GM12864 (cell line): ENCODE measurements around the gene PTP4A1.
"Not testable (repeated sequence)": the region's sequence is repeated elsewhere in the genome, so short reads cannot be mapped to it uniquely, and the experiment has no call there.

Source experiments
- DNase-seq: peaks from one replicate; pipeline ENCODE4 v3.0.0-alpha.2; 2011; ENCODE audit warnings: low read depth
- H3K4me3 ChIP-seq: 2 replicates; pipeline ENCODE4 v1.5.1; 2011; ENCODE audit warnings: mild to moderate bottlenecking, low read depth, low read length, control low read depth
- TF ChIP-seq, protein P1 (sequence below): IDR thresholded peaks from 2 replicates; pipeline ENCODE4 v1.5.1; 2011; ENCODE audit warnings: low read depth, mild to moderate bottlenecking, moderate library complexity, low read length, control low read depth, inconsistent platforms; ENCODE audit errors: missing control alignments

The PTP4A1 gene

DNA sequence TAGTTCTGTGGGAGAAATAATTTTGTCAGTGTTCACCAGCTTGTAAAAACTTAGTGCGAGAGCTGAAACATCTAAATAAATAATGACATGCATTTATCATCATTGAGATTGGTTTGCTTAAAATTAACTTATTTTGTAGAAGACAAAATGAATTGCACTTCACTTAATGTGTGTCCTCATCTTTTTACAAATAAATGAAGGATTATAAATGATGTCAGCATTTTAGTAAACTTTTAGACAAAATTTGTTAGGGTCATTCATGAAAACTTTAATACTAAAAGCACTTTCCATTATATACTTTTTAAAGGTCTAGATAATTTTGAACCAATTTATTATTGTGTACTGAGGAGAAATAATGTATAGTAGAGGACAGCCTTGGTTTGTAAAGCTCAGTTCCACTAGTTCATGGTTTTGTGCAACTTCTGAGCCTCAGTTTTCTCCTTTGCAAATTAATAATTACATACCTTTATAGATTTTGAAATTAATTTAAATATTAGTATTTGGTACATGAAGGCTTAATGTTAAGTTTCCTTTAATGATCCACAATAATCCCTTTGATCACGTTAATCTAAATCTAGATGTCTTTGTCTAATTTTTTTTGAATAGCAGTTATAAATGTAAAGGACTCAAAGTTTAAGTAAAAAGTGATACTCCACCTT is 9.2 kb downstream of the PTP4A1 start:
- TF ChIP-seq, protein P1, sequence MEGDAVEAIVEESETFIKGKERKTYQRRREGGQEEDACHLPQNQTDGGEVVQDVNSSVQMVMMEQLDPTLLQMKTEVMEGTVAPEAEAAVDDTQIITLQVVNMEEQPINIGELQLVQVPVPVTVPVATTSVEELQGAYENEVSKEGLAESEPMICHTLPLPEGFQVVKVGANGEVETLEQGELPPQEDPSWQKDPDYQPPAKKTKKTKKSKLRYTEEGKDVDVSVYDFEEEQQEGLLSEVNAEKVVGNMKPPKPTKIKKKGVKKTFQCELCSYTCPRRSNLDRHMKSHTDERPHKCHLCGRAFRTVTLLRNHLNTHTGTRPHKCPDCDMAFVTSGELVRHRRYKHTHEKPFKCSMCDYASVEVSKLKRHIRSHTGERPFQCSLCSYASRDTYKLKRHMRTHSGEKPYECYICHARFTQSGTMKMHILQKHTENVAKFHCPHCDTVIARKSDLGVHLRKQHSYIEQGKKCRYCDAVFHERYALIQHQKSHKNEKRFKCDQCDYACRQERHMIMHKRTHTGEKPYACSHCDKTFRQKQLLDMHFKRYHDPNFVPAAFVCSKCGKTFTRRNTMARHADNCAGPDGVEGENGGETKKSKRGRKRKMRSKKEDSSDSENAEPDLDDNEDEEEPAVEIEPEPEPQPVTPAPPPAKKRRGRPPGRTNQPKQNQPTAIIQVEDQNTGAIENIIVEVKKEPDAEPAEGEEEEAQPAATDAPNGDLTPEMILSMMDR = no peak

GRCh38 chr6:63582579-63583231 is 10.4 kb downstream of the PTP4A1 start:
- DNase-seq = no peak
- no peak overlapping the region for H3K4me3 ChIP-seq
- TF ChIP-seq, protein P1 = no peak

More for the DNA sequence above, 9.2 kb downstream of the PTP4A1 start:
- no peak for DNase-seq
- H3K4me3 ChIP-seq = no peak overlapping the region

DNA sequence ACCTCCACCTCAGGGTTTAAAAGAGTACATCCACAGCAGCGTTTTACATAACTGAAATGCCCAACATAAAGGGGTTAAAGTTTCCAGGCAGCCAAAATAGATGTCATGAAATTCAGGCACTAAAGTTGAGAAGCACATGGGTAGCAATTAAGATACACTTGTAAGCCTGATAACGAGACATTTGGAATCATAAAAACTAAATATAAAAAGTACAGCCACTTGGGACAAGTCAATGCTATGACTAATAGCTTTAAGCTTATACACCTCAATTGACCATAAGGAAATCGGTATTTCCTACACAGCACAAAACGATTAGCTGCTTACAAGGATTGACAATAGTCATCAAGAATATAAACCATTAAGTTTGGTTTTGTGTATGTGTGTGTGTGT is 11.8 kb downstream of the PTP4A1 start:
- no peak for DNase-seq
- TF ChIP-seq, protein P1 = no peak
- no peak overlapping the region for H3K4me3 ChIP-seq

GRCh38 chr6:63584566-63584965 is 12.3 kb downstream of the PTP4A1 start:
- DNase-seq = no peak
- H3K4me3 ChIP-seq = no peak overlapping the region
- TF ChIP-seq, protein P1 = no peak

- DNase-seq, H3K4me3 ChIP-seq: not testable (repeated sequence)
These were observed 13.4 kb downstream of the PTP4A1 start for GRCh38 chr6:63585652-63586051.

GRCh38 chr6:63589952-63590411 is 17.7 kb downstream of the PTP4A1 start:
- H3K4me3 ChIP-seq = no peak overlapping the region
- no peak for DNase-seq
- TF ChIP-seq, protein P1 = no peak

GRCh38 chr6:63592886-63593285 is 20.6 kb downstream of the PTP4A1 start:
- no peak for DNase-seq
- no peak overlapping the region for H3K4me3 ChIP-seq
- TF ChIP-seq, protein P1 = no peak
